Mesodermal cell (in vitro differentiated cells): ENCODE data around the gene UBR4.

ENCODE experiments used
- H3K27ac ChIP-seq: 2 replicates; pipeline ENCODE4 v1.7.0; 2013; ENCODE audit warnings: mild to moderate bottlenecking, low read depth, low read length, moderate library complexity; ENCODE audit not compliant: severe bottlenecking
- H3K36me3 ChIP-seq: 2 replicates; pipeline ENCODE4 v1.7.1; 2013; ENCODE audit warnings: mild to moderate bottlenecking, low read length, moderate library complexity; ENCODE audit not compliant: control insufficient read depth, insufficient read depth
- H3K4me1 ChIP-seq: one replicate; pipeline ENCODE4 v1.7.1; 2013; ENCODE audit warnings: mild to moderate bottlenecking, low read length; ENCODE audit not compliant: insufficient read depth, control insufficient read depth, poor library complexity, severe bottlenecking
- H3K4me3 ChIP-seq: 2 replicates; pipeline ENCODE4 v1.7.0; 2013; ENCODE audit warnings: low read length, control low read depth, mild to moderate bottlenecking; ENCODE audit not compliant: insufficient read depth, poor library complexity, severe bottlenecking; ENCODE audit errors: extremely low read depth
- H3K9me3 ChIP-seq: 2 replicates; pipeline ENCODE4 v1.7.1; 2013; ENCODE audit warnings: mild to moderate bottlenecking, low read length, moderate library complexity; ENCODE audit not compliant: control insufficient read depth
- WGBS, 2 experiments: methylation state at CpG; one replicate each; pipeline ENCODE4 v1.1.5; 2013; ENCODE audit warnings: missing lambda C conversion rate in 2 of 2; ENCODE audit not compliant: insufficient coverage in 2 of 2; 5-methylcytosine and 5-hydroxymethylcytosine counted together

The UBR4 gene

GRCh38 chr1:19043579-19044443, 166.3 kb downstream of the UBR4 start:
- no peak overlapping the region for H3K4me3 ChIP-seq
- H3K9me3 ChIP-seq: no peaks in the 10 kb centered on the region
- H3K27ac ChIP-seq: no peak overlapping the region
- WGBS, 2 experiments: 74 to 81% methylated on average over 10 to 13 of the region's 16 CpGs
- H3K4me1 ChIP-seq: peaks cover 6% of the 10 kb centered on the region
- H3K36me3 ChIP-seq: no peaks in the 10 kb centered on the region

- Histone ChIP-seq H3K36me3 (no peaks in the 10 kb centered on the region), H3K4me3 (no peak overlapping the region), H3K27ac (no peak overlapping the region), H3K9me3 (no peaks in the 10 kb centered on the region), H3K4me1 (peaks cover 6% of the 10 kb centered on the region)
- 58 to 63% methylated on average over 12 to 15 of the region's 18 CpGs for WGBS, 2 experiments
Measured at GRCh38 chr1:19042675-19043578, 167.1 kb downstream of the UBR4 start.

- no peak overlapping the region for H3K27ac ChIP-seq
- H3K9me3 ChIP-seq: no peaks in the 10 kb centered on the region
- no peak overlapping the region for H3K4me3 ChIP-seq
- WGBS, 2 experiments: 88 to 97% methylated on average over 3 to 4 of the region's 4 CpGs
- H3K36me3 ChIP-seq: no peaks in the 10 kb centered on the region
- H3K4me1 ChIP-seq: peaks cover 6% of the 10 kb centered on the region
Measured at GRCh38 chr1:19040010-19040680, 169.9 kb downstream of the UBR4 start.

- no peak overlapping the region for H3K4me3 ChIP-seq
Measured at GRCh38 chr1:19038732-19039131, 171.3 kb downstream of the UBR4 start.

GRCh38 chr1:19038096-19038495, 172.0 kb downstream of the UBR4 start:
- Histone ChIP-seq H3K9me3 (no peaks in the 10 kb centered on the region), H3K4me1 (peaks cover 8% of the 10 kb centered on the region), H3K4me3 (no peak overlapping the region), H3K27ac (no peak overlapping the region), H3K36me3 (no peaks in the 10 kb centered on the region)
- 97 to 100% methylated on average over 1 to 4 of the region's 5 CpGs for WGBS, 2 experiments

More at GRCh38 chr1:19038732-19039131, 171.3 kb downstream of the UBR4 start:
- Histone ChIP-seq H3K27ac (no peak overlapping the region), H3K4me1 (peaks cover 5% of the 10 kb centered on the region), H3K36me3 (no peaks in the 10 kb centered on the region), H3K9me3 (no peaks in the 10 kb centered on the region)
- 84 to 90% methylated on average over 3 to 5 of the region's 5 CpGs for WGBS, 2 experiments

- Histone ChIP-seq H3K4me1 (peaks cover 8% of the 10 kb centered on the region), H3K36me3 (no peaks in the 10 kb centered on the region), H3K4me3 (no peak overlapping the region), H3K27ac (no peak overlapping the region), H3K9me3 (no peaks in the 10 kb centered on the region)
- 83 to 93% methylated on average over 1 to 2 of the region's 4 CpGs for WGBS, 2 experiments
Measured at GRCh38 chr1:19037659-19038058, 172.4 kb downstream of the UBR4 start.

- no peak overlapping the region for H3K27ac ChIP-seq
Measured at GRCh38 chr1:19036813-19037605, 173.1 kb downstream of the UBR4 start.

GRCh38 chr1:19036041-19036812, 173.8 kb downstream of the UBR4 start:
- Histone ChIP-seq H3K36me3 (no peaks in the 10 kb centered on the region), H3K27ac (no peak overlapping the region), H3K9me3 (no peaks in the 10 kb centered on the region), H3K4me1 (peaks cover 11% of the 10 kb centered on the region), H3K4me3 (no peak overlapping the region)
- 83 to 94% methylated on average over 6 to 7 of the region's 17 CpGs for WGBS, 2 experiments

More at GRCh38 chr1:19036813-19037605, 173.1 kb downstream of the UBR4 start:
- no peaks in the 10 kb centered on the region for H3K9me3 ChIP-seq
- peaks cover 11% of the 10 kb centered on the region for H3K4me1 ChIP-seq
- H3K4me3 ChIP-seq: no peak overlapping the region
- 87 to 94% methylated on average over 11 to 13 of the region's 15 CpGs for WGBS, 2 experiments
- H3K36me3 ChIP-seq: no peaks in the 10 kb centered on the region

GRCh38 chr1:19035377-19036040, 174.6 kb downstream of the UBR4 start:
- no peak overlapping the region for H3K4me3 ChIP-seq
- WGBS, 2 experiments: 87 to 89% methylated on average over 7 of the region's 7 CpGs
- no peak overlapping the region for H3K27ac ChIP-seq
- H3K4me1 ChIP-seq: peaks cover 11% of the 10 kb centered on the region
- H3K36me3 ChIP-seq: no peaks in the 10 kb centered on the region
- no peaks in the 10 kb centered on the region for H3K9me3 ChIP-seq
